Testis (tissue), 2 donors: ENCODE results near the gene NCAM1.

Experiments used
- CTCF ChIP-seq, 3 experiments: fragments of 450-650 bp in 2 of 3; fragments of 200-600 bp in 1 of 3; sonication (generic) in 1 of 3; IDR thresholded peaks; one replicate each; pipeline ENCODE4 v1.5.1; 2016 to 2019; ENCODE audit warnings: antibody characterized with exemption in 3 of 3, mild to moderate bottlenecking in 2 of 3, moderate library complexity in 1 of 3
- POLR2A ChIP-seq: fragments of 450-650 bp; IDR thresholded peaks from one replicate; pipeline ENCODE4 v1.6.1; 2017; ENCODE audit warnings: antibody characterized with exemption, mild to moderate bottlenecking, moderate library complexity

DNA sequence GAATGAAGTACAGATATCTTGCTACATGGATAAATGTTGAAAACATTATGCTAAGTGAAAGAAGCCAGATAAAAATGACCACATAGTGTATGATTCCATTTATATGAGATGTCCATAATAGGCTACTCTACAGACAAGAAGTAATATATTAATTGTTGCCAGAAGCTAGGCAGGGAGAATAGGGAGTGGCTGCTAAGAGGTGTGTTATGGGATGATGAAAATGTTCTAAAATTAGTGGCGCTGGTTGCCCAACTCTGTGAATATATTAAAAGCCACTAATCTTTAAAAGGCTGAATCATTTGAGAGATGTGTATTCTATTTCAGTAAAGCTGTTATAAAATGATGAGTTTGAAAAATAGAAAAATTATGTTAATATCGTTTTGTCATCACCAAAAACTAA, 144.4 kb downstream of the NCAM1 start:
- TF ChIP-seq CTCF (IDR thresholded peaks at IDR 0.05) = no peak
- TF ChIP-seq POLR2A = no peak
